M059J (cell line): Measurements from ENCODE around the gene AWAT2. TPM values are rescaled to one million over a fixed set of nuclear protein-coding genes. Genes with fewer than 3 reads are reported as not detected.

Experiments used
- DNase-seq: peaks from one replicate; pipeline ENCODE4 v3.0.0-alpha.2; 2012; ENCODE audit warnings: low read depth
- total RNA-seq: library from RNA; depleted of rRNA; stranded (reverse); fragments of >200 nt; shearing (Covaris generic); gene quantifications from 2 replicates; pipeline ENCODE4 v1.2.3, GENCODE V29; 2014; rRNA removed

AWAT2 gene
- total RNA-seq, 1 experiment from 2014 or later: not detected

- DNase-seq: no peak
These were observed 53.6 kb downstream of the AWAT2 start for GRCh38 chrX:69996113-69996468.

GRCh38 chrX:69995362-69996112, 54.2 kb downstream of the AWAT2 start:
- DNase-seq: no peak

DNA sequence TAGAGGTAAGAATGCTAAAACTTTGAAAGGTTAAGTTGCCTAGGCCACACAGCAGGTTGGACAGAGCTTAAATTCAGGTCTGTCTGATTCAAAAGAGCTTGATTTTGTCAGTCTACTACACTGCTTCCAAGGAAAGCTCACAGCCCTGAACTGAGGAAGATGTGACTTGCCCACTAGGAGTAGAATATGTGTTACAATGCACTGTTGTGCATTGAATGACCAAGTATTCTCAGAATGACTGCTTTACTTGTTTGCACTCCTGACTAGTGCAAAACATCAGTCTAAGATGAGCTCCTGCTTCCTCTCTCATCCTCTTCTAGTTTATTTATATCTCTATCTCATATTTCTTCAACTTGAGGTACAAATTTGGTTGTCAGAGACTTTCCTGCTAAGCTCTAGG, 56.2 kb downstream of the AWAT2 start:
- DNase-seq: no peak

GRCh38 chrX:69991685-69992084, 58.1 kb downstream of the AWAT2 start:
- DNase-seq: no peak

Other genes starting within 250 kb of the AWAT2 start
- not detected in 2 replicates for gene OTUD6A, start 12.5 kb upstream of the AWAT2 start, total RNA-seq
- gene IGBP1, start 83.5 kb upstream of the AWAT2 start, total RNA-seq: 98.8 and 107 TPM in 2 replicates
- gene DGAT2L6, start 127.5 kb upstream of the AWAT2 start, total RNA-seq: not detected in 2 replicates
- not detected in 2 replicates for gene AWAT1, start 184.7 kb upstream of the AWAT2 start, total RNA-seq
- 0.15 TPM in 1 of 2 replicates, not detected in the other for gene P2RY4, start 210.3 kb upstream of the AWAT2 start, total RNA-seq
- not detected in 2 replicates for gene ARR3, start 218.4 kb upstream of the AWAT2 start, total RNA-seq
- gene RAB41, start 232.2 kb upstream of the AWAT2 start, total RNA-seq: not detected in 2 replicates
- gene PDZD11, start 240.0 kb upstream of the AWAT2 start, total RNA-seq: 220 and 248 TPM in 2 replicates
- 42.8 and 89.1 TPM in 2 replicates for gene KIF4A, start 240.2 kb upstream of the AWAT2 start, total RNA-seq